GM19372 (cell line): ENCODE data around the gene BMAL1.

Experiments used
- ATAC-seq: cut with Tn5 transposase; IDR thresholded peaks from one replicate; pipeline ENCODE4 v1.9.1; 2021; ENCODE audit warnings: mild to moderate bottlenecking, low read depth, moderate library complexity; ENCODE audit not compliant: unreplicated experiment

BMAL1 gene

DNA sequence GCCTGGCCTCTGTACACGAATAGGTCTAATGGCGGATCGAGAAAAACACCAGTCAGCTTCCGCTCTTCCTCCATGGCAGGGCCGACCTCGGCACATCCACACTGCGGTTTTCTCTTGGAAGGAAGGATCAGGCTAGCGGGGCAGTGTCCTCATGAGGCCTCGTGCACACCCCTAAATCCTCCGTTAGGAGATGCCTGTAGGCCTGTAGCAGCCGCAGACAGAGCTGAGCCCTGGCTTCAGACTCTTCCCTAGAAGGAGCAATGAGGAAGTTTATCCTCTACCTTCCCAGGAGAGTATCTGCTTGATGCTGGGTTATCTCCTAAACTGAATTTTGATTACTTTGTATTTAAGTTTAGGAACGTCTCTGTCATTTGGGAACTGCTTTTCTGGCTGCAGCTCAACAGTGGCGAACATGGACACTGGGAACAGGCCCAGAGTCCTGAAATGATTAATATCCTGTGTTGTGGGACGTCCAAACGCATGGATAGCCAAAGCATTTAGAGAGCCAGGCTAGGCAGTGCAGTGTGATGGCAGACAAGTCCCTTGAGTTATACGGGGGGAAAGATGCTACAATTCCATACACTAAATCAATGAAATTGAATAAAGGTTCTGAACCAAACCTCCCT is 16.5 kb upstream of the BMAL1 start:
- ATAC-seq = no peak

DNA sequence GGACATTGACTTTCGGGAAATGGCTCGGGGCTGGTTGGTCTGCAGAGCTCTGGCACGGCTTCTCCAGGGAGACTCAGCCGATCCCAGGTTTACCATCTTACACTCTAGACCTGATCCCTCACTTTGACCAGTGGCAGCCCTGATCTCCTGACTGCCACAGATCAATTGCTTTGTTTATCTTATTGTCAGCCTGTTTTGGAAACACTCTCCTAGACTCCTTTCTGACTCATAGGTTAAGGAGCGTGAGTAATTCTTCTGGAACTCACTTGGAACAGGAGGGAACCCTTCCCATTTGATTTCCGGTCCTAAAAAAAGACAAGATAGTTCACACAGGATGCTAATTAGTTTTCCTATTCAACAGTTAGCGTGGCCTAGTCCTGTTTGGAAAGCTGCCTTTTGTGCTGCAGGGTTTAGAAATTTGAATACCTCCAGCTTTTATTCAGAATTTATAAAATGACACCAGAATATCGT is 16.0 kb upstream of the BMAL1 start:
- no peak for ATAC-seq

DNA sequence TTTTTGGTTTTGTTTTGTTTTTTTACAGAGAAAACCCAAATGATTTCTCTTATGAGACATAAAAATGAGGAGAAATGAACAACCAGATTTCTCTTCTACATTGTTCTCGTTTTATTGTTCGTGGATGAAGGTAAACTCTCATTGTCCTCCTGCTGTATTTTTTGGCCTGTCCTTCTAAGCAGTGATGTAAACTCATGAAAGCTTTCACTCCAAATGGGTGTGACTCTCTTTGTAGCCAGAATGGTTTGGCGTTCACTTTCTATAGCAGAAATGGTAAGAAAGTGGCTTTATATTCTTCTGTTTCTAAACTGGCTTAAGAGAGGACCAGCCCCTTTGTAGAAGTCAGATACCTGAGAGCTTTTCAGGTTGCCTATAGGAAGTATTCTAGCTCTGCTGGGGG is 15.5 kb upstream of the BMAL1 start:
- ATAC-seq = no peak

DNA sequence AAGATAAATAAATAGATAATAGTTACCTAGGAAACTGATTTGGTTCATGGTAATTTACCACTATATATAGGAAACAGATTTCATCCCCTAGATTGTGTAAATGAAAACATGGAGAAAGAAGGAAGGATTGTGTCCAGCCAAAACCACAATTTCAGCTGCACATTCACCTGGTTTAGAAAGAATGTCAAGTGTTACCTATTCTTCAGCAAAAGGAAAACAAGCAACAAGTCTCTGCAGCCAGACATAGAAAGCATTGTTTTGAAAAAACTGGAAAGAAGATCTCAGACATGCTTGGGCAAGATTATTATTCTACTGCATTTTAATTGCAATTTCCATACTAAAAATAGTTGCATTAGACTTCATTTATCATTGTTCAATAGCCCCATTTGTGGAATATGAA is 8.8 kb upstream of the BMAL1 start:
- ATAC-seq = no peak

DNA sequence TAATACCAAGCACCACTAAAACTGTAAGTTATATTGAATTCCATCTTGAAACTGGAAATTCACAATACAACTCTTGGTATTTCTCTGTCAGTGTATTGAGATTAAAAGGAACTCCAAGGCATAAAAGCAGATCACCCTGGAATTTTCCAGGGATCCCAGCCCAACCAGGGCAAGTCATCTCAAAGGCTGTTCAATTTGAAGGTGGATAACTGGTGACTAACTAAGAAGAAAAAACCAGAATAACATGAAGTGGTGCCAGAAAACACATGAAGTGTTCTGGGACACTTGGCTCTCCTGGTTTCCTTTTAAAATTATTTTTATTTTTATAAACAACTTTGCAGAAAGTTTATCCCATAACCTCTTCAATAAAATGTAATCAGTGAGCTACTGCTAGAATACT is 7.8 kb upstream of the BMAL1 start:
- ATAC-seq = no peak

DNA sequence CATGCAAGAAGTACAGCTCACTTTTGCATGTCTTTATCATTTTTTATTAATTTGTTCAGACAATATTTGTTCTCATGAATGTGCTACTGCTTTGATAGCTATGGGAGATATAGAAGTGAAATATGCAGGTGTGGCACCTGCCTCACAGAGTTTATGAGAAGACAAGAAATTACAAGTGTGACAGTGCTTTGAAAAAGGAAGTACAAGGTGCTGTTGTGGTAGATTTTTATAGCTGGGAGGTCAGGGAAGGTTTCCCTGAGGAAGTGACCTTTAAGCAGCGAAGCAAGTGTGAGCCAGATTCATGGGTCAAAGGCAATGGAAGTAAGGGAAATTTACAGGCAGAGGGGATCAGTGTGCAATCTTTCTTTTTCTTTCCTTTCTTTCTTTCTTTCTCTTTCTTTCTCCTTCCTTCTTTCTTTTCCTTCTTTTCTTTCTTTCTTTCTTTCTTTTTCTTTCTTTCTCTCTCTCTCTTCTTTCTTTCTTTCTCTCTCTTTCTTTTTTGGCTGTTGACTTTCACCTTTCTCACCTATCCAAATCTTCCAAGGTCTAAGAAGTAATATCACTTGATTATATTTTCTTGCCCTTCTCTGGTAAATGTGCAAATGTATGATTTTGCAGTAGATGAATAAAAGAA is 6.4 kb upstream of the BMAL1 start:
- no peak for ATAC-seq

DNA sequence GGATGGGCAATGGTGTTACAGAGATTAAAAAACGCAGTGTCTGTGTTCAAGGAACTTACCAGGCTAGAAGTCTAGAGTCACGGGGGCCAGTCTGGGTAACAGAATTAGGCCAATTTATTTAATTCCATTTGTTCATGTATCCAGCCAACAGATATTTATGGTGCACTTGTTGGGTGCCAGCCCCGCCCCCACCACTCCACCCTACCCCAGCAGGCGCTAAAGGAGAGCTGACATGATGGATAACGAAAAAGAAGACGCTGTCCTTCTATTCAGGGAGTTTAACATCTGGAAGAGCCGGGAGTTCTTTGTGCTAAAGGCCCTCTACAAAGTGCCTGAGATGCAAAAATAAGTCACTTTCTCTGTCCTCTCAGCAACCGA is 1.1 kb upstream of the BMAL1 start:
- no peak for ATAC-seq

DNA sequence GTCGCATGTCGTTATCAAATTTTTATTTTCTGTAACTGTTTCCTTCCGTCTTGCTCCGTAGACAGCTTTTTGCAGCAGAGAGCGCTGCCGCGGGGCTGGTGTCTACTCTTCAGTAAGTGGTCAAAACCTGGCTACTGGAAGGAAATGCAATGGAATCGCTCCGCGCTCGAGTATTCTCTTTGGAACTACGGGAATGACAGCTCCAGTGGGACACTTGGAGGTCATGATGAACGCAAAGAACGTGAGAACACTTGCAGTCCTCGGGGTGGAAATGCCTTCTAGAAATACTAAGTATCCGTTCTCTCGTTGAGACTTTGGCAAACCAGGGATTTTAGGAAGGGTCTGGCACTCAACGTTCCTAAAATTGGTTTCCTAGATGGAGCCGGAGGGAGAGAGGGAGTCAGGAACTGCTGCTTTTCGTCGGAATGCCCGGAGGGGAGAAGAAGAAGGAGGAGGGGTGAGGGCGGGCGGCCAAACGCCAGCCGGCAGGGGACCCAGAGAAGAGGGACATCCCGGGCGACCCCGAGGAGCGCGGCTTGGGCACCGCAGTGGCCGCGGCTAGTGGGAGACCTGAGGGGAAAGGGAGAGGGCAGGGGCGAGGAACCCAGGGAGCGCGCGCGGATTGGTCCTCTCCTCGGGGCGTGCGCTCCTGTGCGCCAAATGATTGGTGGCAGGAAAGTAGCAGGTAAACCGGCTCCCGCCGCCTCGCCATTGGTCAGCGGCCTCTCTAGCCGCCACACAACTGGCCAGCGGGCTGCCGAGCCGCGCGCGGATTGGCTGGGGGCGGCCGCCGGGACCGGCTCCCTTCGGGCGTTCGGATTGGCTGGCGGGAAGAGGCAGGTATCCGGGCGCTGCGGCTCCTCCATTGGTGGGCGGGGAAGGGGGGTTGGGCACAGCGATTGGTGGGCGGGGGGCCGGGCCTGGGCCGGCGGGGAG is 490 bp upstream of the BMAL1 start:
- ATAC-seq = peak; percentile 86

DNA sequence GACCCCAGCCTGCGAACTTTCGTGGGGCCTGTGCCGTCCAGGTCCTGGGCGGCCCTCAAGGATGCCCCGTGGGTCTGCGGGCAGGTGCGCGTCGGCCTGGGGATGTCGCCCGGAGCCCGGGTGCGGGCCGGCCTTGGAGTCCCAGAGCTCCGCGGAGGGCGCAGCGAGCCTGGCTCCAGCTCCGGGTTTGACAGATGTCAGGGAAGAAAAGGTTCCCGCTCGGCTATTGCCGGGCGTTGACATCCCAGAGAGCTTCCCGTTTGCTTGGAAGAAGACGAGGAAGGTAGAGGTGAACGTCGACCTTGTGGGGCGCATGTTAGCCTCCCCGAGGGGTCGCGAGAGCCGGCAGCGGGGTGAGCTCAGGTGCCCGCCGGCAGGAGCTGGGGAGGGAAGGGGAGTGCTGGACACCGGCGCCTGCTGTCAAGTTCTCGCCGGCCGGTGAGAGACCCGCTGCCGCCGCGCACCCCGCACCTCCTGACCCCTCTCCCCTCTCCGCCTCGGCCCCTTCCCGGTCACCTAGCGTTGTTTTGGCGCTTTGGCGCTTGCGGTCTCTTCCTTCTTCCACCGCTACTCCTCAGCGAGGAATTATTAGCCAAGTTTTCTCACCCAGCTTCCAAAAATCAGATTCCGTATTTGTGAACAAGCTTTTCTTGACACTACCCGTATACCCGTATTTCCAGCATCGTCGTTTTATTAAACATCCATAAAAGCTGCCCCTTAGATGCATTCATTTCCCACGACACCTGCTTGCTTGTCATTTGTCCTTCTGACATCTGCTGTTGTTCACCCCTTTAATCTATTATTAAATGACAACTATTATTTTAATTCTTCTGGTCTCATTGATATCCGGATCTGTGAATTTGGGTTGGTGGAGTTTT is 1.3 kb downstream of the BMAL1 start:
- ATAC-seq = no peak

DNA sequence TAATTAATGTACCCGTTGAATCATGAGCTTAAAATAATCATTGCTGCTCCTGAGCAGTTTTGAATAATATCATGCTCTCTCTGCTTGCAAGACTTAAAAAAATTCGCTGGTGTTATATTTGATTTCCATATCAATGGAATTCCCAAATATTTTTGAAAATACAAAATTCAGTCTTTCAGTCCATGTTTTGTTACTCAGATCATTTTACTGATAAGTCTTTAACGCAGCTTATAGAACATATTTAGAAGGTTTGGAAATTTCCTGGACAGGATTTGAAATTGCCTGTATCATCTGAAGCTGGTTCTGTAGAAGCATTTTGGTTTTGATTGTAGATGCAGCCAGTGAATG is 1.9 kb downstream of the BMAL1 start:
- no peak for ATAC-seq

DNA sequence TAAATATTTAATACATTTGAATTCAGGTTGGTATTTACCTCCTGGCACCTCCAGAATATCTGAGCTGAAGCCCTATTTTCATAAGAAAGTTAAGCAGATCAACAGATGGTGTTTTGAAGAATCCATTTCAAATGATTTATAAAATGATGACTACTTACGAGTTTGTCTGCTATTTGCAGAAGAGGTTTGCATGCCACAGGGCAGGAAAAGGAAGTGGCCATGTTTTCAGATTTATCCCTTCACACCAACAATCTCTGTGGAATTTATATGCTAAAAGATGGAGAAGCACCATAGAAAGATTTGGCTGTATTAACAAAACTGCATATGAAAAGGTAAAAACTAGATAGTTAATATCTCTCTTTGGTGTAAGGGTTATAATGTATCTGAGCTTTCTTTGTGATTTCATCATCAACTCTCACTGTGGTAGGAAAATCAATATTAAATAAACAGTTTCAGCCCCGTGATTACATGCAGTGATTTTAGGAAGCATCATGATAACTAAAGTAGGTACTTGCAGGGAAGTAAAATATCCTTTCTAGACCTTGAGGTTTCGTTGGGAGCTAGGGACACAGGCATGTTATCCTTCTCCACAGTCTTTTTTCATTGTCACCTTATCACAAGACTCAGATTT is 2.6 kb downstream of the BMAL1 start:
- no peak for ATAC-seq

DNA sequence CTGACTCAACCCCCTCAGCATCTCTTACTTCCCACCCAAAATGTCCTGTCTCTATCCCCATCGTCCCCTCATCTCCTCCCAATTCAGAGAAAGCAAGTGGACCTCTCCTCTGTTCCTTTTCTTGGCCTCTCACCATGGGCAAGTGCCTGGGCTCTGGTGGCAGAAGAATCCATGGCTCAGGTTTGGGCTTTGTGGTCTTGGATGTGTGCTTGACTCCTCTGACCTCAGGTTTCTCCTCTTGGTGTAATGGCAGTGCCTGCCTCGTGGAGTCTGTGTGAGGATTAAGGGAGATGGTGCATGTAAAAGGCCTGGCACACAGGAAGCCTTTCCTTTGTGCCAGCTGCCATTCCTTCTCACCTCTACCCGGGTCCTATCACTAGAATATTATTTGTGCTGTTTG is 3.2 kb downstream of the BMAL1 start:
- ATAC-seq = no peak

DNA sequence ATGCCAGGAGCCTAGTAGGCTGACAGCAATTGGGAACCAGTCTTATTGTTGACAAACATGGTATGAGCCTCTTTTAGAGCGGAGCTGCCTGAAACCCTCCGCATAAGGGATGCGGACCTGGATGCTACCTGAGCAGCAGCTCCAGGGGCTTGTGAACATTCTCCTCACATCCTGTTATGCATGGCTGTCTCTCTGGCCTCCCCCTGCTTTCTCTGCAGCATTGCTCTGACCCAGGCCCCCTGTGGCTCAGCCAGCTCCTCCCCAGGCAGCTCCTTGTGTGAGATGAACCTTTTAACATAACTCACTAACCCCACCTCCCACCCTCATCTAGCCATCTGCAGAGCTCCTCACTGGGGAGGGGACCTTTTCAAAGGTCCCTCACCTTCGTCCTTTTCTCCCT is 6.0 kb downstream of the BMAL1 start:
- no peak for ATAC-seq

DNA sequence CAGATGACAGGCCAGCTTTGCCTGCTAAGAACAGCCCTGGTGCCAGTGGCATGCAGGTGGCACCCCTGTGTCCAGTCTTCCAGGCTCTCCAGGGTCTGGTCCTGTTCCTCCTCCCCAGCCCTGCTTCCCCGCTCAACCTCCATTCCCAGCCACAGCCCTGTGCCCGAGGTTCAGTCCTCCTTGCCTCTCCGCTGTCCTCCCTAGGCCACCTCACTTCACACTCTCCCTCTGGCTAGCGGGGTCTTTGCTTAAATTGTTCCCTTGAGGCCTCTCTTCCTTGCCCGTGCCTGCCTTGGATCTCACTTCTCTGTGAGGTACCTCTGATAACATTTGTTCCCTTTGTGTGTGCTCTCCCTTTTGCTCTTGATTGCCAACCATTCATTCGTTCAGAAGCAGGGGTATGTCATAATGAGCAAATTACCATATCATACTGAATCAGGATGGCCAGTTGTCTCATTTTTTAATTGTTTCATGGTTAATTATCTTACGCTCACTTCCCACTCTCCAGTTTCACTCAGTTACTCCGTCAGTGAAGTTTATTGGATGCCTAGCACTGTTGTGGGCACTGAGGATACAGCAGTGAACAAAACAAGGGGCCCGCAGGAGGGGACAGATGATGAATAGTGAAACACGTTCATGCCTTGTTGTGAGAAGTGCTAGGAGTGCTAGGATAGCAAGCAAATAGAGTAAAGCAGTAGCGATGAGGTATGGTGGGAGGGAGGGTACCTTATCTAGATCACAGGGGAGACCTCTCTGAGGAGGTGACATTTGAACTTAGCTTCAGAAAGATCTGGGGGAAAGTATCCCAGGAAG is 7.4 kb downstream of the BMAL1 start:
- no peak for ATAC-seq

DNA sequence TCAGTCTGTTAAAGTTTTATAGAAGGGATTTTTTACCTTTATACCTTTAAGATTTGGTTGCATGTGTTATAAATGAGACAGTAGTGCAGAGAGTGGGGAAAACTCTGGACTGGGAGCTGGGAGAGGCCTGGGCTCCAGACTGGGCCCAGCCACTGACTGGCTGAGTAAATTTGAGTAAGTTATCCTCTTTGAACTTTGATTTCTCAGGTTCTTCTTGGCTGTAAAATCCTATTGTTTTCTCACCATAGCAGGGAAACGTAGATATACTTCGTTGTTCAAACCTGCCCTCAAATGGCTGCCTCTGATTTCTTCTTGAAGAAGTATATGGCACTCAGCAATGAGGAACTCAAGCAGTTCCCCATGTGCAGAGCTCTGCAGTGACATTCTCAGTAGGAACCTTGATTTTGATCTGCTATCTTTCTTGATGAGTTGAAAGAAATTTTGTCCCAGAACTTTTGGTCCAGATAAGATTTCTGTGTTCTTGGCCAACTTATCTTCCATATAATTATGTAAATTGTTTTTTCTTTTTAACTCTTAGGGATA is 8.8 kb downstream of the BMAL1 start:
- no peak for ATAC-seq

DNA sequence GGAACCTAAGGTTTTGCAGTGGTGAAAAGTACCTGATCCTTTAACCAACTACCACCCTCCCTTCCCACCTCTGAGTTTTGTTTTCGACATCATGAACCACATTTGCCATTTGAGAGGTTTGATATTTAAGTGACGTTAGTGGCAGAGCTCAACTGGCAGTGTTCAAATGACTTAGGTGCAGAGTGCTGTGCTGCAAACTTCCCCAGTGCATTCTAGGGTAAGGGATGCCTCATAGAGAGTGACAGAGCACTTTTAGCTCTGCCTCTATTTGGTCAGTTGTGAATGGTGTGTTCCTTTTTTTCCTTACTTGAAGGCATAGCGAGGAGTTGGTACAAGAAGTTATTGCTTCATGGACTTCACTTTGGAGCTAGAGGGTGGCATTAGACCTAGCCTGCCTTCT is 9.4 kb downstream of the BMAL1 start:
- no peak for ATAC-seq

DNA sequence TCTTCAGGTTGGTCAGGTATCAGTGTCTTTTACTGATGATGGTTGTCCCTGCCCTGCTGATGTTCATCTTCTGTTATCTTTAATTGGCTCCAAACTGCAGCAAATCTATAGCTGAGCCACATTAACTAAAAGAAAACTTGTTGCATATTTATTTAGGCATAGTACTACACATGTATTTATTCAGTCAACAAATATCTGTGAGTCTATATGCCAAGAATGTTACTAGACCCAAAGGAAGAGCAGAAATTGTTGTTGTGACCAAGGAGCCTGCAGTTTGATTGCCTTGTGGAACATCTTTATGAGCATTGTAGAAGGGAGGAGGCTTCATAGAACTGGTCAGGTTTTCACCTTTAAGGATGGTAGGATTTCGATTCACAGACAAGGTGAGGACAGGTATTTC is 10.1 kb downstream of the BMAL1 start:
- no peak for ATAC-seq

DNA sequence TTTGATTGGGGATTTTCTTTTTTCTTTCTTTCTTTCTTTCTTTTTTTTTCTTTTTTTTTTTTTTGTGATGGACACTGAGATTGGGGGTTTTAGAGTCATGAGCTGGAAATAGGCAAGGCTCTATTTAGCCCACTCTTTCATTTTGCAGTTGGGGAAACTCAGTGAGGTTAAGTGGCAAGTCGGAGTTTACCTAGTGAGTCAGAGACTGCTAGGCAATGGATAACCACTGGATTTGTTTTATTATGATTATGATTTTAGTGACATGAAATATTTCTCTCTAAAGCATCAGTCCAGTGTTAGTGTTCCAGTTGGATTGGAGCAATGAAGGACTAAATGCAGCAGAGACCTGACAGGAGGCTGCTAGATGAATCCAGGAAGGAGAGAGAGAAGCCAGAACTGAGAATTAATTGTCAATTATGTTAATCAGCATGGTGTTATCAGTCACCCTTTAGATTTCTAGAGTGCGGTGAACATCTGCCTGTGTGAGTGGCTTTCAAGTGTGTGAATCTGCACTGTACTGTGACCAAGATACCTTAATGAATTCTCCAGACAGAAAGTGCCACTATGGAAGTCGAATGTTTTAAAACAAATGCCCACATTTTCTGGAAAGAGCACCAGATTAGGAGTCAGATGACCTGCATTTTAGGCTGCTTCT is 10.9 kb downstream of the BMAL1 start:
- no peak for ATAC-seq

DNA sequence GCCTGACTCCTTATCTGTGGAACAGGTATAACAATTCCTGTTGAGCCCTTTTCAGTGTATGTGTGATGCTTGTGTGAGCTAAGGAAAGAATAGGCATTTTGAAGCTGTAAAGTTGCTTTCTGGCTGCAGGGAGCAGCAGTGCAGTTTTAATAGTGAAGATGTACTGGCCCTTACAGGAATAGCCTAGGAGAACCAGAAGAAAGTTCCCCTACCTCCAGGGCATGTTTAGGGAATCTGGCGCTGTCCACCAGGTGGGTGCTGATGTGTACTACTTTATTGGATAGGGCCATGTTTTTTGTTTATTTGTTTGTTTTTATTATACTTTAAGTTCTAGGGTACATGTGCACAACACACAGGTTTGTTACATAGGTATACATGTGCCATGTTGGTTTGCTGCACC is 11.5 kb downstream of the BMAL1 start:
- no peak for ATAC-seq
